PC-9 (cell line): Measurements from ENCODE around the gene OR6C70. TPM values are rescaled to one million over a fixed set of nuclear protein-coding genes. Genes with fewer than 3 reads are reported as not detected.
"Not testable (repeated sequence)": the region's sequence is repeated elsewhere in the genome, so short reads cannot be mapped to it uniquely, and the experiment has no call there.

ENCODE experiments used
- BruUV-seq: library from RNA; stranded (reverse); fragments of 400-500 nt; replicated peaks from 2 replicates; lab custom pipeline; 2021; lab: Mats Ljungman, UMichigan
- CTCF ChIA-PET: fragments of 300-600 bp; sonication (Branson Sonifier 250); formaldehyde crosslinking; loops from one replicate; lab custom pipeline; 2022; ENCODE audit warnings: antibody characterized with exemption; lab: Charles Lee
- POLR2A ChIA-PET: fragments of 300-600 bp; sonication (Branson Sonifier 250); formaldehyde crosslinking; loops from one replicate; lab custom pipeline; 2022; ENCODE audit warnings: antibody characterized with exemption; ENCODE audit not compliant: unreplicated experiment; lab: Charles Lee
- DNase-seq, 2 experiments: peaks; one replicate each; pipeline versions ENCODE4 v3.0.0 to v3.0.0-alpha.2; 2015 to 2022; ENCODE audit warnings: mixed read lengths in 1 of 2
- H2AFZ ChIP-seq: fragments of 200-600 bp; sonication (generic); 2 replicates; pipeline ENCODE4 v1.8.1; 2017; ENCODE audit warnings: antibody characterized with exemption
- H3F3A ChIP-seq: fragments of 200-600 bp; sonication (generic); 2 replicates; pipeline ENCODE4 v1.8.1; 2017; ENCODE audit warnings: antibody characterized with exemption, mild to moderate bottlenecking, low read depth; ENCODE audit not compliant: insufficient read depth
- H3K27ac ChIP-seq: fragments of 200-600 bp; sonication (generic); 2 replicates; pipeline ENCODE4 v1.6.1; 2016; ENCODE audit warnings: mixed run types
- H3K27me3 ChIP-seq: fragments of 200-600 bp; sonication (generic); 2 replicates; pipeline ENCODE4 v1.6.1; 2016; ENCODE audit warnings: low read depth, mixed run types; ENCODE audit not compliant: insufficient read depth
- H3K36me3 ChIP-seq: fragments of 200-600 bp; sonication (generic); 2 replicates; pipeline ENCODE4 v1.6.1; 2016; ENCODE audit warnings: low read depth, mixed run types
- H3K4me1 ChIP-seq: fragments of 200-600 bp; sonication (generic); replicated peaks from 2 replicates; pipeline ENCODE4 v1.6.1; 2016; ENCODE audit warnings: mixed run types; ENCODE audit not compliant: insufficient read depth
- H3K4me2 ChIP-seq: fragments of 200-600 bp; sonication (generic); 2 replicates; pipeline ENCODE4 v1.6.1; 2017; ENCODE audit warnings: mixed run types
- H3K4me3 ChIP-seq: fragments of 200-600 bp; sonication (generic); 2 replicates; pipeline ENCODE4 v1.6.1; 2016; ENCODE audit warnings: mixed run types
- H3K79me2 ChIP-seq: fragments of 200-600 bp; sonication (generic); 2 replicates; pipeline ENCODE4 v1.6.1; 2017; ENCODE audit warnings: low read depth, mixed run types
- H3K9me2 ChIP-seq: fragments of 200-600 bp; sonication (generic); 2 replicates; pipeline ENCODE4 v1.8.1; 2017; ENCODE audit warnings: mild to moderate bottlenecking; ENCODE audit not compliant: insufficient read depth
- H3K9me3 ChIP-seq: fragments of 200-600 bp; sonication (generic); 2 replicates; pipeline ENCODE4 v1.8.1; 2016; ENCODE audit warnings: low read depth; ENCODE audit not compliant: insufficient read depth
- H4K20me1 ChIP-seq: fragments of 200-600 bp; sonication (generic); 2 replicates; pipeline ENCODE4 v1.8.1; 2017; ENCODE audit not compliant: insufficient read depth
- CTCF ChIP-seq: fragments of 200-600 bp; sonication (generic); conservative IDR thresholded peaks from 2 replicates; pipeline ENCODE4 v1.6.1; 2017; ENCODE audit warnings: mixed run types, antibody characterized with exemption, mild to moderate bottlenecking, moderate library complexity
- EZH2 ChIP-seq: fragments of 200-600 bp; sonication (generic); IDR thresholded peaks from 2 replicates; pipeline ENCODE4 v1.8.0; 2017; ENCODE audit warnings: antibody characterized with exemption, low read depth
- intact Hi-C: fragments of 100-400 bp; cut with micrococcal nuclease; formaldehyde crosslinking; loops from one replicate; pipeline ENCODE4 v1.10.0; 2022; ENCODE audit not compliant: unreplicated experiment
- total RNA-seq: library from RNA; stranded (reverse); gene quantifications from 2 replicates; pipeline ENCODE4 v1.2.3, GENCODE V29; 2021

The OR6C70 gene
- total RNA-seq, 1 experiment from 2014 or later: not detected

GRCh38 chr12:55472264-55472663 is 2.3 kb upstream of the OR6C70 start:
- CTCF ChIA-PET: no interaction called here

DNA sequence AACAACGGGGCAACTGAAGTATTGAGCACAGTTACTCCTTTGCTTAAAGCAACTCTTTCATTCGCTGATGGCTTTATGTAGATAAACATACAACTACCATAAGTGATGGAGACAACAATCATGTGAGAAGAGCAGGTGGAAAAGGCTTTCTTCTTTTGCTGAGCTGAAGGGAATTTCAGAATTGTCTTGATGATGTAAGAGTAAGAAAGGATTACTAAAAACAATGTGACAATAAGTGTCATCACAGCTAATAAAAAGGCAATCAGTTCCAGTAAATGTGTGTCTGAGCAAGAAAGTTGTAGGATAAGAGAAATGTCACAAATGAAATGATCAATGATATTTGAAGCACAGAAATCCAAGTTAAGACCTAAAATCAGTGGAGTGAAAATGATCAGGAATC is 647 bp downstream of the OR6C70 start:
- Histone ChIP-seq H3K79me2 (no peaks in the 10 kb centered on the region), H3F3A (no peaks in the 10 kb centered on the region), H3K4me1 (no peaks in the 10 kb centered on the region), H3K9me2 (no peaks in the 10 kb centered on the region), H3K4me2 (no peak overlapping the region), H3K27me3 (no peaks in the 10 kb centered on the region), H4K20me1 (no peaks in the 10 kb centered on the region), H3K9me3 (no peaks in the 10 kb centered on the region), H3K36me3 (no peaks in the 10 kb centered on the region), H3K27ac (no peak overlapping the region), H2AFZ (no peak overlapping the region), H3K4me3 (no peak overlapping the region)
- ChIA-PET POLR2A (no interaction called here), CTCF (no interaction called here)
- intact Hi-C loops: no loop called here
- TF ChIP-seq EZH2 (no peak), CTCF (no peak)
- DNase-seq: no peak
- no TSS peak for BruUV-seq

More at GRCh38 chr12:55472264-55472663, 2.3 kb upstream of the OR6C70 start:
- Histone ChIP-seq H3K4me1 (no peaks in the 10 kb centered on the region), H3K4me2 (no peak overlapping the region), H3K9me2 (no peaks in the 10 kb centered on the region), H3K27ac (no peak overlapping the region), H3K79me2 (no peaks in the 10 kb centered on the region), H2AFZ (no peak overlapping the region), H3K36me3 (no peaks in the 10 kb centered on the region), H3K27me3 (no peaks in the 10 kb centered on the region), H3F3A (no peaks in the 10 kb centered on the region), H3K4me3 (no peak overlapping the region), H4K20me1 (no peaks in the 10 kb centered on the region), H3K9me3 (no peaks in the 10 kb centered on the region)
- no peak for TF ChIP-seq EZH2
- no peak for TF ChIP-seq CTCF
- no peak for DNase-seq
- intact Hi-C loops: no loop called here
- BruUV-seq: no TSS peak
- POLR2A ChIA-PET: no interaction called here

DNA sequence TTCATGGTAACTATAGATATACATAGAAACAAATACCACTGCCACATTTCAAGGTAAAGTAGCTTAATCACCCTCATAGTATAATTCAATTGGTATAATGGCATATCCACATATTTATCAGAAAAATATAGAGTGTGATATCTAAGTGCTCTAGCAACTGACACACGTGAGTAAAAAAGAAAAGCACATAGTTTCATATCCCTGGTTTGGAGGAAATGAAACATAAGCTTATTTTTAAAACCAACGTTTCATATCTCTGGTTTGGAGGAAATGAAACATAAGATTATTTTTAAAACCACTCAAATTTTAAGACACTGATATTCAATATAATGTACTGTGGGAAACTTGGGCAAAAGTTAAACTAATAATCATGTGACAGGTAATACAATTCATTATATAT is 2.1 kb downstream of the OR6C70 start:
- intact Hi-C loops: no loop called here
- Histone ChIP-seq H3K27me3 (no peaks in the 10 kb centered on the region), H3K4me1 (no peaks in the 10 kb centered on the region), H3K36me3 (no peaks in the 10 kb centered on the region), H3K4me2 (no peak overlapping the region), H3K27ac (no peak overlapping the region), H4K20me1 (no peaks in the 10 kb centered on the region), H3K9me2 (no peaks in the 10 kb centered on the region), H2AFZ (no peak overlapping the region), H3K4me3 (no peak overlapping the region), H3F3A (no peaks in the 10 kb centered on the region), H3K9me3 (no peaks in the 10 kb centered on the region), H3K79me2 (no peaks in the 10 kb centered on the region)
- ChIA-PET POLR2A (interaction anchor here (0.6 kb wide), 1 partner anchor 154 kb away, joined by 5 read pairs; no protein-coding TSS in a partner anchor), CTCF (no interaction called here)
- no peak for TF ChIP-seq CTCF
- TF ChIP-seq EZH2: no peak
- no peak for DNase-seq
- no TSS peak for BruUV-seq

- BruUV-seq: not testable (repeated sequence)
Observed at GRCh38 chr12:55464926-55465325, 5.0 kb downstream of the OR6C70 start.

More at GRCh38 chr12:55464926-55465325, 5.0 kb downstream of the OR6C70 start:
- DNase-seq, H3K4me2 ChIP-seq, H3K27me3 ChIP-seq, H2AFZ ChIP-seq, CTCF ChIA-PET, H3K4me1 ChIP-seq, H3K9me3 ChIP-seq, H4K20me1 ChIP-seq, H3K79me2 ChIP-seq, H3K36me3 ChIP-seq, intact Hi-C loops, H3K4me3 ChIP-seq, H3K27ac ChIP-seq, H3F3A ChIP-seq, POLR2A ChIA-PET, H3K9me2 ChIP-seq: not testable (repeated sequence)
